ENCODE results near the gene KCTD16.

DNA sequence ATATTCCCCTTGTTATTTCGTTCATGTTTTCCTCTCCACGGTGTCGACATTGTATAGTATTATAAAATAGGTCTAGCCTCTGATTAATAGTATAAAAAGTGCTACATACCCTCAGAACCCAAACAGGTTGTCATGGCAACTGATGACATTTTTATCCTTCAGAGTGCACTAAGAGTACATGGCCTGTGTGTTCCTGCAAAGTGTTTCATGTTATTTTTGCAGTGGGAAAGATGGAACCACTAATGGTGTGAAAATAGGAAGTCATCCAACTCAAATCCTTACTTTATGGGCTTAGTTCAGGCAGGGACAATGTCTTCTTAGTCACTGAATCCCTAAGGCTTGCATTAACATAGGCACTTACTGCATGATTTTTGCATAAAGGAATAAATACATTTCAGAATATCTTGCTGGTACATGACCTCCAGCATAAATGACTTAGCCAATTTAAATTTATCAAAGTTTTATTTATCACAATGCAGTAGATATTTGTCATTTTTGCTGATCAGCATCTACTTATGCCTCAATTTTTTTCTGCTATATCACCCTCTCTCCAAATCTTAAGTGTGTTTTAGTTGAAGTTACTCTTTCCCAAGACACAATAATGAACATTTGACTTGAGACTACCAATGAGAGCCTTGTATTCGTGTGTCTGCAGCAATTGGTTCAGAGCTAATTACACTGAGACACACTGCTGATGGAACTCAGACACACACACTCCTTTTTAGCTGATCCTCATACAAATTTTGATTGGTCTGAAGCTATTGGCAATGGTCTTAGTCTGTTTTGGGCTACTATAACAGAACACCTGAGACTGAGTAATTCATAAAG lies 243.7 kb downstream of the KCTD16 start:
- TF ChIP-seq, protein P1, sequence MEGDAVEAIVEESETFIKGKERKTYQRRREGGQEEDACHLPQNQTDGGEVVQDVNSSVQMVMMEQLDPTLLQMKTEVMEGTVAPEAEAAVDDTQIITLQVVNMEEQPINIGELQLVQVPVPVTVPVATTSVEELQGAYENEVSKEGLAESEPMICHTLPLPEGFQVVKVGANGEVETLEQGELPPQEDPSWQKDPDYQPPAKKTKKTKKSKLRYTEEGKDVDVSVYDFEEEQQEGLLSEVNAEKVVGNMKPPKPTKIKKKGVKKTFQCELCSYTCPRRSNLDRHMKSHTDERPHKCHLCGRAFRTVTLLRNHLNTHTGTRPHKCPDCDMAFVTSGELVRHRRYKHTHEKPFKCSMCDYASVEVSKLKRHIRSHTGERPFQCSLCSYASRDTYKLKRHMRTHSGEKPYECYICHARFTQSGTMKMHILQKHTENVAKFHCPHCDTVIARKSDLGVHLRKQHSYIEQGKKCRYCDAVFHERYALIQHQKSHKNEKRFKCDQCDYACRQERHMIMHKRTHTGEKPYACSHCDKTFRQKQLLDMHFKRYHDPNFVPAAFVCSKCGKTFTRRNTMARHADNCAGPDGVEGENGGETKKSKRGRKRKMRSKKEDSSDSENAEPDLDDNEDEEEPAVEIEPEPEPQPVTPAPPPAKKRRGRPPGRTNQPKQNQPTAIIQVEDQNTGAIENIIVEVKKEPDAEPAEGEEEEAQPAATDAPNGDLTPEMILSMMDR (IDR thresholded peaks at IDR 0.05), result no peak
- TF ChIP-seq ZFX (IDR thresholded peaks at IDR 0.05; ENCODE audit: borderline replicate concordance), result no peak
